ENCODE measurements around the gene HOXA1.

The HOXA1 gene

DNA sequence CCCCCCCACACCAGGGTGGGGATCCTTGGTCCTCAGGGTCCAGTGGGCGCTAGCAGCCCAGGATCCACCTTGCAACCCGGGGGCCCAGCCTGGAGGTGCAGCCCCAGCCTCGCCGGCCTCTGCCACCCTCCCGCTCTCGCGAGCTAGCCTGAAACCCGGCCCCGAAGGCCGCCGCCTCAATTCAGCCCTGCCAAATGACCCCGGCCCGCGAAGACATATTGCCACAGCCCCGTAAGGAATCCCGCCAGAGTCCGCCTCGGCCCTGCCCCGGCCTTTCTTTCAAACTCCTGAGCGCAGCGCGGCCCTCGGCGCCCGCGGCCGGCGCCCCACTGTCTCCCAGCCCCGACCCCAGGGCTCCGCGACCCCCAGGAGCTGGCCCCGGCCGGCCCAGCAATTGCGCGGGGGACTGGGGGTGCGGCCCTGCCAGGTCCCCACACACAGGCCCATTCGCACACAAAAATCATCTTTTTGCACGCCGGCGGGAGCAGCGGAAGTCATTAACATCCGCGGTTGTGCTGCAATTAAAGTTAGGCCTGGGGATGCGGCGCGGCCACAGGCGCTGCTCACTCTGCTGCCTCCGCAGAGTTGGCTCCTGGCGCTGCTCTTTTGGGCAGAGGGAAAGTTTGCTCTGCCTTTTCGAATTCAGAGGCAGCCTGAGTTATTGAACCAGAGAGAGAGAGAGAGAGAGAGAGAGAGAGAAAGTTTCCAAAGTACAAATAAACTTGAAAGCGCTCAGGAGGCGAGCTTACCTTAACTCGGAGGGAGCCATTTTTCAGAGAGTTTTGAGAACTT lies 43.7 kb upstream of the HOXA1 start:
- Histone ChIP-seq H3K36me3 (ENCODE audit: insufficient read depth, low read depth, low read length) (no peaks in the 10 kb centered on the region), H3K4me3 (ENCODE audit: low read length) (no peak overlapping the region), H3K4me1 (ENCODE audit: insufficient read depth, low read length) (no peaks in the 10 kb centered on the region), H3K9me3 (ENCODE audit: insufficient read depth, low read depth, low read length) (peaks cover 5% of the 10 kb centered on the region; the same call in 1 of the 2 replicates), H3K9ac (ENCODE audit: low read depth, low read length) (no peak overlapping the region), H3K27me3 (ENCODE audit: insufficient read depth, low read length) (peaks cover 100% of the 10 kb centered on the region), H3K27ac (ENCODE audit: low read length) (no peak overlapping the region)

DNA sequence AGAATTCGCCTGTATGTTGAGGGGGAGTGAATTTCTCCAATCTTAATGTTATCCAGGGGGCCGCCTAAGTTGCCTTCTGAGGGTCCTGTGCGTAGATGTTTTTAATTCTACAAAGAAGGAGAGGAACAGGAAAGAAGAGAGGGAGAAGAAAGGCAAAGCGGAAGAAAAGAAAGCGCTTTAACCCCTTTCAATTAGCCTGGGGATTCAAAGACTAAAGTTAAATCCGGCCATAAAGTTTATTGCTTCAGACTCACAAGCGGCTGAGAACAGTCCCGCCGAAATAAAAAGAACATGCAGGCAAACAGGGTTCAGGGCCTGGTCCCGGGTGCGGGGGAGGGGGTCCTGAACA lies 43.2 kb upstream of the HOXA1 start:
- Histone ChIP-seq H3K27ac (ENCODE audit: low read length) (no peak overlapping the region), H3K4me1 (ENCODE audit: insufficient read depth, low read length) (no peaks in the 10 kb centered on the region), H3K9ac (ENCODE audit: low read depth, low read length) (no peak overlapping the region), H3K4me3 (ENCODE audit: low read length) (no peak overlapping the region), H3K36me3 (ENCODE audit: insufficient read depth, low read depth, low read length) (no peaks in the 10 kb centered on the region), H3K27me3 (ENCODE audit: insufficient read depth, low read length) (peaks cover 100% of the 10 kb centered on the region), H3K9me3 (ENCODE audit: insufficient read depth, low read depth, low read length) (peaks cover 5% of the 10 kb centered on the region; the same call in 1 of the 2 replicates)

DNA sequence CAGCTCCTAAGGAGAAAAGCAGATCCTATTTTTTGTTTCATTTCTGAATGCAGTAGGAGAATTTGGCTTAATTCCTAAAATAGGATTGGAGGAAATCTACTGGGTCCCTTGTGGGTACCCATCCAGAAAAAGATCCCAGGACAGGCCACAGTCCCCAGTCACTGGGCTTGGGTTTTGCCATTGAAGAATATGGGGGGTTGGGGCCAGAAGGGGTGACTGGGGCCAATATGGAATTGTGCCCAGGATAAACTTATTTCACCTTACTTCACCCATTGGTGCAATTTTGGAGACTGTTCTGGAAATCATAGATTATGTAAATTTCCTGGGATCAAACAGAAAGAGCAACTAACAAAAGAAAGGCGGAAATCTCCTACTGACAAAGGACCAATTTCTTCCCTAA lies 42.7 kb upstream of the HOXA1 start:
- peaks cover 5% of the 10 kb centered on the region; the same call in 1 of the 2 replicates for H3K9me3 ChIP-seq (ENCODE audit: insufficient read depth, low read depth, low read length)
- no peak overlapping the region for H3K4me3 ChIP-seq (ENCODE audit: low read length)
- H3K36me3 ChIP-seq (ENCODE audit: insufficient read depth, low read depth, low read length): no peaks in the 10 kb centered on the region
- no peak overlapping the region for H3K9ac ChIP-seq (ENCODE audit: low read depth, low read length)
- H3K27ac ChIP-seq (ENCODE audit: low read length): no peak overlapping the region
- H3K27me3 ChIP-seq (ENCODE audit: insufficient read depth, low read length): peaks cover 100% of the 10 kb centered on the region
- H3K4me1 ChIP-seq (ENCODE audit: insufficient read depth, low read length): no peaks in the 10 kb centered on the region

DNA sequence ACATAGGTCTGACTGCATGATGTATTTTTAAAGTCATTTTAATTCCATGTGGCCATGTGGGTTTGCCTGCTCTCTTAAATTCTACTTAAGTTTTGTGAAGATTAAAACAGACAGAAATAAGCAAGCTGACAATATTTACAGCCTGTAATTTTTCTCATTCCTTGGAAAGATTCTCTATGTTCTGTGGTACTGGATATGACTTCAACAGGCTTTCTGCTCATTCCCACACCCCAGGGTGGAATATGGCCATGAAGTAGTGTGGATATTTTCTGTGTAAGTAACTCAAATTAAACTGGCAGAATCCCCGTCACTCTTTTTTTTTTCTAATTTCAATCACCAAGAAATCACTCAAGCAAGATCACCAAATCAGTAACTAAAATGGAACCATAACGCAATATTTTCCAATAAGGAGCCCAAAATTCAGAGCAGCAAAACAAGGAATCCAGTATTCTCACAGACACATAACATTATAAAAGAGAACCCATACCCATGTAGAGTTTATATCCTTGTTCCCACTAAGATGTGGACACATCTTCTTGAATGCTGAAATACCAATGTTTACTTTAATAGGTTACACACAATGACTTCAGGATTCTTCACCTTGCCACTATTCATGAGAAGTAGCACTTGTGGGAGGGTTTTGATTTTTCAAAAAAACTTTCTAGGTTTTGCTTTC lies 42.0 kb upstream of the HOXA1 start:
- Histone ChIP-seq H3K4me3 (ENCODE audit: low read length) (no peak overlapping the region), H3K27ac (ENCODE audit: low read length) (no peak overlapping the region), H3K27me3 (ENCODE audit: insufficient read depth, low read length) (peaks cover 100% of the 10 kb centered on the region), H3K9ac (ENCODE audit: low read depth, low read length) (no peak overlapping the region), H3K36me3 (ENCODE audit: insufficient read depth, low read depth, low read length) (no peaks in the 10 kb centered on the region), H3K4me1 (ENCODE audit: insufficient read depth, low read length) (no peaks in the 10 kb centered on the region), H3K9me3 (ENCODE audit: insufficient read depth, low read depth, low read length) (peaks cover 5% of the 10 kb centered on the region; the same call in 1 of the 2 replicates)

DNA sequence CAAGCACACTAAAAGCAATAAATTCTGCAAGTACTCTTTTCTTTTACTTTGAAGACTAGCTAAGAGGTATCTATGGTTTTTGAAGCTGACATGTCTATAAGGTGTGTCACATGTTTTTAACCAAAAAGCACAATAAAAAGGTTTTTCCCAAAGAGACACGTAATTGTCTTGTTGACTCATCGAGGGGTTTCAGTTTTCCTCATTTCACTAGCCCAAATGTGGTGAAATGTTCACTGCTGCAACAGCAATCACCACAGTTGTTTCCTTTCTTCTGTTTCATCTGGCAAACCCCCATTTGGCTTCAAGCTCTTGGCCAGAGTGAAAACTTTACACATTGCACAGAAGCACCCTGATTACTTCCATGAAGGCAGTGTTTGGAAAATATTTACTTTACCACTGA lies 38.6 kb upstream of the HOXA1 start:
- peaks cover 100% of the 10 kb centered on the region for H3K27me3 ChIP-seq (ENCODE audit: insufficient read depth, low read length)
- H3K4me3 ChIP-seq (ENCODE audit: low read length): no peak overlapping the region
- no peaks in the 10 kb centered on the region for H3K4me1 ChIP-seq (ENCODE audit: insufficient read depth, low read length)
- no peak overlapping the region for H3K9ac ChIP-seq (ENCODE audit: low read depth, low read length)
- H3K27ac ChIP-seq (ENCODE audit: low read length): no peak overlapping the region
- H3K36me3 ChIP-seq (ENCODE audit: insufficient read depth, low read depth, low read length): no peaks in the 10 kb centered on the region
- H3K9me3 ChIP-seq (ENCODE audit: insufficient read depth, low read depth, low read length): peaks cover 2% of the 10 kb centered on the region; the same call in 1 of the 2 replicates

DNA sequence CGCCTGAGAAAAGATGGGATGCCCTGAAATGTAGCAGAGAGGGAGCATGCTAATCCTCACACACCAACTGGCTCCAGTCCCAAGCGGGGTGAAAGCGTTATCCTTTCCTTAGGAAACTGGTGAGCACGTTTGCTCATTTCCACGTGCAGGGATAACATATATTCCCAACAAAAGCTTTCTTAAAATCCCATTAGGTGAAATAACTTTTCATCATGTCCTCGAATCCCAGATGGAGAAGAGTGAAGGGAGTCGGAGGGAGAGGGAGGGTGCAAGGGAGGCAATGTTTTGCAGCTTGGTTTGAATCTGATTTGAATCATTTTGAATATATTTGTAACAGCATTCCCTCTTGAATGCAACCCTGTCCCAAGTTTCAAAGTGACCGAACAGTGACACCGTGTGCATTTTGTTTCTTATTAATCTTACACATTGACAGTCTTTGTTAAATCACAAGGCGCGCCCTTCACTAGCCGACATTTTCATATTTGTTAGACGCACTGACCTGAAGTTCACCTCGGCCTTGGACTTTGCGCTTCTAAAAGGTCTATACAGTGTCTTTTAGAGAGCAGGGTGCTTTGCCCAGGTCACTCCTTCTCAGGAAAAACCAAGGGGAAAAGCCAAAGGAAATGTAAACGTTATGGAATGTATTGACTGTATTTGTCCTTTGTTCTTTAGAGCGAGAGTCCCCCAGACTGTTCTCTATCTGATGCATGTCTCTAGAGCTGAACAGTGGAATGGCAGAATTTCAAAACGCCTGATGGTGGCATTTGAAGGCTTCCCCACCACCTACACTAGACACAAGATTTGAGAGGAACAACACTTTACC lies 37.8 kb upstream of the HOXA1 start:
- no peaks in the 10 kb centered on the region for H3K4me1 ChIP-seq (ENCODE audit: insufficient read depth, low read length)
- no peak overlapping the region for H3K9ac ChIP-seq (ENCODE audit: low read depth, low read length)
- peaks cover 100% of the 10 kb centered on the region for H3K27me3 ChIP-seq (ENCODE audit: insufficient read depth, low read length)
- no peaks in the 10 kb centered on the region for H3K36me3 ChIP-seq (ENCODE audit: insufficient read depth, low read depth, low read length)
- no peak overlapping the region for H3K27ac ChIP-seq (ENCODE audit: low read length)
- H3K9me3 ChIP-seq (ENCODE audit: insufficient read depth, low read depth, low read length): peaks cover 8% of the 10 kb centered on the region; the same call in 1 of the 2 replicates
- no peak overlapping the region for H3K4me3 ChIP-seq (ENCODE audit: low read length)

DNA sequence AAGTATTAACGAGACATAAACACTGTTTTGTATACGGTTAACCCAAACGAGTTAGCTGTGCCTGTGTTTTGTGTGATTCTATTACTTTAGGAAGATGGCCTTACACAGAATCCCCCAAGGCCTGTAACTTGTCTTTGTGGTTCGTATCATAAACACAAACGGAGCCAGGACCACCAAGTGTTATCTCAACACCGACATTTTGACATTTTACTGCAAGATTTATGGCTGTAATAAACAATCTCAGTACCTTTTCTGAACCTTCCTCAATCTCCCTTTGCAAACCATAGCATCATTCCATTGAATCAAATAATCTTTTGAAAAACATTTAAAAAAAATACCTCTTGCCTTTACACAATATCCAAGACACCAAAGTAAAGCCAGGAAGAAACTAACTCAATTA lies 37.2 kb upstream of the HOXA1 start:
- no peak overlapping the region for H3K27ac ChIP-seq (ENCODE audit: low read length)
- peaks cover 100% of the 10 kb centered on the region for H3K27me3 ChIP-seq (ENCODE audit: insufficient read depth, low read length)
- no peak overlapping the region for H3K4me3 ChIP-seq (ENCODE audit: low read length)
- no peak overlapping the region for H3K9ac ChIP-seq (ENCODE audit: low read depth, low read length)
- no peaks in the 10 kb centered on the region for H3K36me3 ChIP-seq (ENCODE audit: insufficient read depth, low read depth, low read length)
- H3K9me3 ChIP-seq (ENCODE audit: insufficient read depth, low read depth, low read length): peaks cover 8% of the 10 kb centered on the region; the same call in 1 of the 2 replicates
- H3K4me1 ChIP-seq (ENCODE audit: insufficient read depth, low read length): no peaks in the 10 kb centered on the region

DNA sequence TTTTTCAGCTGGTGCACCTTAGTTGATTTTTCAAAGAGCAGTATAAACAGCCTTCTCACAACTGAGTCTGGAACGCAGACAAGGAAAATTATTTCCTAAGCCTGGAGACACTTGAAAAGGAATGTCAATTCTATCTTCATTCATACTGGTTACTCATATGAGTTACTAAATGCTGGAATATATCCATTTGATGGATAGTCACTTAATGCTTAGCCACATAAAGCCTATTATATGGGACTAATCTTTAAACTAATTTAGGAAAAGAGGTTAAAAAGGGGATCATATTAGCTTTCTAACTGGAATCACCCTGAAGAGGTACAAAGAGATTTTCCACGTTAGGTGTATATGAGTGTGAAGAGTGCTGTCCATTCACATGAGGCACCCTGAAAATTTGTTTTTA lies 36.4 kb upstream of the HOXA1 start:
- Histone ChIP-seq H3K9ac (ENCODE audit: low read depth, low read length) (no peak overlapping the region), H3K4me3 (ENCODE audit: low read length) (no peak overlapping the region), H3K4me1 (ENCODE audit: insufficient read depth, low read length) (no peaks in the 10 kb centered on the region), H3K36me3 (ENCODE audit: insufficient read depth, low read depth, low read length) (no peaks in the 10 kb centered on the region), H3K27ac (ENCODE audit: low read length) (no peak overlapping the region), H3K9me3 (ENCODE audit: insufficient read depth, low read depth, low read length) (peaks cover 8% of the 10 kb centered on the region; the same call in 1 of the 2 replicates), H3K27me3 (ENCODE audit: insufficient read depth, low read length) (peaks cover 100% of the 10 kb centered on the region)

DNA sequence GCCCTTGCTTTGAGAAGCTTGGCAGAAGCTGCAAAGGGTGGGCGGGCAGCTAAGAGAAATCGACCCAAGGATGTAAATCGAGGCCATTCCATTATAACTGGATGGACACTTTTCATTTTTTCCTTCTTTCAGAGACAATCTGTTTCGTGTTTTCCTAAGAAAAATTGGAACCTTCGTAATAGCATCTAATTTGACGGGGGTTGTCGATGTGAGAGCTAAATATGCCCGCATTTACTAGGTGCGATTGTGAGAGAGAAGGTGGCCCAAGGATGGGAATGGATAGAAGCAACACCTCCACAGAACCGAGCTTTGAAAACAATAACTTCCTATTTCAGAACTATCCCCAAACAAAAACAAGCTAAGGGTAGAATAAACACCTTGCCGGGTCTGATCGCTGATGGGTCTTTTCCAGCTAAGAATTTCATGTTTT lies 35.6 kb upstream of the HOXA1 start:
- Histone ChIP-seq H3K27me3 (ENCODE audit: insufficient read depth, low read length) (peaks cover 100% of the 10 kb centered on the region), H3K9ac (ENCODE audit: low read depth, low read length) (no peak overlapping the region), H3K4me1 (ENCODE audit: insufficient read depth, low read length) (no peaks in the 10 kb centered on the region), H3K27ac (ENCODE audit: low read length) (no peak overlapping the region), H3K4me3 (ENCODE audit: low read length) (peak overlapping the region; percentile 57; the same call in 1 of the 2 replicates), H3K9me3 (ENCODE audit: insufficient read depth, low read depth, low read length) (peaks cover 8% of the 10 kb centered on the region; the same call in 1 of the 2 replicates), H3K36me3 (ENCODE audit: insufficient read depth, low read depth, low read length) (no peaks in the 10 kb centered on the region)

DNA sequence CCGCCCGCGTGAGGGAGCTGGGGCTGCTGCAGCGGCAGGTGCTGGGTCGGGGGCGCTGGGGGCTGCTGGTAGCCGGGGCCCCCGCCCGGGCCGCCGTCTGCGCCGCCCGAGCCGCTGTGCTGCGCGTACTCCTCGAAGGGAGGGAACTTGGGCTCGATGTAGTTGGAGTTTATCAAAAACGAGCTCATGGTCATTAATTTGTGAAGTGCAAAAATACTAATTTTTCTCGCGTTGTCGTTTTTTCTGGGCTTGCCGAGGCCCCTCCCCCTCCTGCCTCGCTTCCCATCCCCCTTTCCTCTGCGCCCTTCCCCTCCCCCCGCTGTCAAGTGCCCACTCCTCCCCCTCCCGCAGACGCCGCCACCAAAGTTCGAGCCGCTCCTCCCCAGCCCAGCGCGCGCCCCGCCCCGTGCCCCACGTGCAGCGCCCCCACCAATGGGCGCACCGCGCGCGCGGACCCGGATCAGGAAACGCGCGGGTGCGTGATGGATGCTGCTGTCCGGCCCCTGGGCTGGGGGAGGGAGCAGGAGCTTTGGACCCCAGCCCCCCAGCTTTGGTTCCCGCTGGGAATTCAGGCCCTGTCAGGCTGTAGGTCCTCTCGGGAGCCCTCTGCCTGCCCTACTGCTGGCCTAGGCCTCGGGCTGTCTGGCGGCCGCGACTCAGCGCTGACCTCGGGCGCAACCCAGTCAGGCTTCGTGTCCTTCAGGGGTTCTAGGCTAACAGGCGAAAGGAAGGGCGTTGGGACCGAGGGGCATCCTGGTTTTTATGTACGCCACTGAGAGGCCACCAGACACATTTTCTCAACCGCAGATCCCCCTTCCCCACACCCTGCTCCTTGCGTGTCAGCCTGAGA lies 35.0 kb upstream of the HOXA1 start, which contains the start of gene HOXA4:
HOXA4 (minus strand) TSS at position 218 of the 850 bp plus-strand sequence; CDS start at position 194, 24 bp downstream.
- Histone ChIP-seq H3K9me3 (ENCODE audit: insufficient read depth, low read depth, low read length) (peaks cover 8% of the 10 kb centered on the region; the same call in 1 of the 2 replicates), H3K9ac (ENCODE audit: low read depth, low read length) (no peak within 1 kb of the TSS), H3K4me1 (ENCODE audit: insufficient read depth, low read length) (no peaks in the 10 kb centered on the region), H3K27me3 (ENCODE audit: insufficient read depth, low read length) (peaks cover 100% of the 10 kb centered on the region), H3K4me3 (ENCODE audit: low read length) (peak within 1 kb of the TSS; percentile 57), H3K27ac (ENCODE audit: low read length) (no peak within 1 kb of the TSS), H3K36me3 (ENCODE audit: insufficient read depth, low read depth, low read length) (no peaks in the 10 kb centered on the region)
